Measurements from ENCODE around the gene TMEM43. TPM values are rescaled to one million over a fixed set of nuclear protein-coding genes. Genes with fewer than 3 reads are reported as not detected.
"Not testable (repeated sequence)": the region's sequence is repeated elsewhere in the genome, so short reads cannot be mapped to it uniquely, and the experiment has no call there.

The TMEM43 gene, protein sequence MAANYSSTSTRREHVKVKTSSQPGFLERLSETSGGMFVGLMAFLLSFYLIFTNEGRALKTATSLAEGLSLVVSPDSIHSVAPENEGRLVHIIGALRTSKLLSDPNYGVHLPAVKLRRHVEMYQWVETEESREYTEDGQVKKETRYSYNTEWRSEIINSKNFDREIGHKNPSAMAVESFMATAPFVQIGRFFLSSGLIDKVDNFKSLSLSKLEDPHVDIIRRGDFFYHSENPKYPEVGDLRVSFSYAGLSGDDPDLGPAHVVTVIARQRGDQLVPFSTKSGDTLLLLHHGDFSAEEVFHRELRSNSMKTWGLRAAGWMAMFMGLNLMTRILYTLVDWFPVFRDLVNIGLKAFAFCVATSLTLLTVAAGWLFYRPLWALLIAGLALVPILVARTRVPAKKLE
- 10 to 100 TPM; 38.4 to 39.9 TPM for total RNA-seq

DNA sequence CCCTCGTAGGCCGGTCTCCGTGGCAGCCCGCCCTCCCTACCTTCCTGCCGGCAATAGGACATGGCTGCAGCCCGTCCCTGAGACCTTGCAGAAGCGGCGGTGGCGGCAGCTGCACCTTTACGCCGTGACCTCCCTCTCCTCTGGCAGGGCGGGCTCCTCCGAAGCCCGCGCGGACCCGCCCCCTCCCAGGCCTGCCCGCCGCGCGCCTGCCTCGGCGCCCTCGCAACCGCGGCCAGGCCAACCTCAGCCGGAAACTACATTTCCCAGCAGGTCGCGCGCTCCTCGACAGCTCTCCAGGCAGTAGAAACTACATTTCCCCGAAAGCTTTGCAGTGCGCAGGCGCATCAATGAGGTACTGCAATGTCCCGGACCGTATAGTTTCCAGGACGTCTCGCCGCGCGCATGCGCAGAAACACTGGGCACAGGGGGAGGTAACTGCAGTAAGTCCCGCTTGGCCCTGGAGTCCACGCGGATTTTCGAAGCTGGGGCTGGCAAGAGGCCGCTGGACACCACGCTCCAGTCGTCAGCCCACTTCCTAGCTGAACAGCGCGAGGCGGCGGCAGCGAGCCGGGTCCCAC is at the start of gene TMEM43, which contains the start of gene CHCHD4:
TMEM43 (plus strand) TSS at position 438 of the 578 bp plus-strand sequence. CDS start 142 bp downstream, outside the sequence.
CHCHD4 (minus strand) TSS at position 256 of the 578 bp plus-strand sequence; CDS start at position 62, 194 bp downstream.
- H3K27ac Mint-ChIP-seq, result peak within 1 kb of the TSS; percentile 98
- peaks cover 11 to 22% of the 10 kb centered on the region in 2 donors for H3K36me3 Mint-ChIP-seq (ENCODE audit: insufficient read depth in 2 of 2)

DNA sequence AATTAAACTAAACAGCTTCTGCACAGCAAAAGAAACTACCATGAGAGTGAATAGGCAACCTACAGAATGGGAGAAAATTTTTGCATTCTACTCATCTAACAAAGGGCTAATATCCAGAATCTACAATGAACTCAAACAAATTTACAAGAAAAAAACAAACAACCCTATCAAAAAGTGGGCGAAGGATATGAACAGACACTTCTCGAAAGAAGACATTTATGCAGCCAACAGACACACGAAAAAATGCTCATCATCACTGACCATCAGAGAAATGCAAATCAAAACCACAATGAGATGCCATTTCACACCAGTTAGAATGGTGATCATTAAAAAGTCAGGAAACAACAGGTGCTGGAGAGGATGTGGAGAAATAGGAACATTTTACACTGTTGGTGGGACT is 49.6 kb upstream of the TMEM43 start:
- not testable (repeated sequence) for ATAC-seq (replicated peaks in 1 of 2); H3K4me1 Mint-ChIP-seq (ENCODE audit: low read depth); H3K9me3 Mint-ChIP-seq; H3K27ac Mint-ChIP-seq; H3K4me3 Mint-ChIP-seq; DNase-seq; H3K36me3 Mint-ChIP-seq (ENCODE audit: insufficient read depth in 2 of 2)
- H3K27me3 Mint-ChIP-seq (ENCODE audit: low read depth), result peaks cover 28% of the 10 kb centered on the region

More for the DNA sequence above, at the start of gene TMEM43, which contains the start of gene CHCHD4:
- Mint-ChIP-seq H3K4me1 (ENCODE audit: low read depth) (peaks cover 67% of the 10 kb centered on the region), H3K9me3 (no peaks in the 10 kb centered on the region), H3K27me3 (ENCODE audit: low read depth) (no peaks in the 10 kb centered on the region), H3K4me3 (peak within 1 kb of the TSS; percentile 94 to 98)
- peak; percentile 96 to 98 for DNase-seq
- peak; percentile 89 to 91 for ATAC-seq (replicated peaks in 1 of 2)

DNA sequence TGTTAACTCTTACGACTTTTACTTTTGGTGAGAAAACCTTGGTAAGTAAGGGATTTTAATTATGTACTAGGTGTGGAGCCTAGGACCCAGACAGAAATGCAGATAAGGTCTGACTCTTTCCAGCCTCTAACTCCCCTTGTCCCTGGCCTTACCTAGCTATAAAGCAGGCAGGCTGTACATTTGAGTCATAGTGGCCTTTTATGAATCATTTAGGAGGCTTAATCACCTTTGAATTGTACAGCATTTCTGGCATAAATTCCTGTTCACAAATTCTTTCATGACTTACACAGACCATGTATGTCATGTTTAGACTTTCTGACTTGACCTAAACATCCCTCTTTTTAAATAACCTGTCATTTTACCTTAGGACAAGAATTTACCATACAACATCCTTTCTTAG is 47.5 kb upstream of the TMEM43 start:
- Mint-ChIP-seq H3K4me3 (no peak overlapping the region), H3K4me1 (ENCODE audit: low read depth) (peaks cover 8% of the 10 kb centered on the region), H3K27me3 (ENCODE audit: low read depth) (peaks cover 20% of the 10 kb centered on the region), H3K27ac (no peak overlapping the region), H3K36me3 (ENCODE audit: insufficient read depth in 2 of 2) (peaks cover 1 to 8% of the 10 kb centered on the region in 2 donors), H3K9me3 (peaks cover 6 to 10% of the 10 kb centered on the region in 2 donors)
- ATAC-seq (replicated peaks in 1 of 2) (peak; percentile 49 to 50), DNase-seq (no peak)

DNA sequence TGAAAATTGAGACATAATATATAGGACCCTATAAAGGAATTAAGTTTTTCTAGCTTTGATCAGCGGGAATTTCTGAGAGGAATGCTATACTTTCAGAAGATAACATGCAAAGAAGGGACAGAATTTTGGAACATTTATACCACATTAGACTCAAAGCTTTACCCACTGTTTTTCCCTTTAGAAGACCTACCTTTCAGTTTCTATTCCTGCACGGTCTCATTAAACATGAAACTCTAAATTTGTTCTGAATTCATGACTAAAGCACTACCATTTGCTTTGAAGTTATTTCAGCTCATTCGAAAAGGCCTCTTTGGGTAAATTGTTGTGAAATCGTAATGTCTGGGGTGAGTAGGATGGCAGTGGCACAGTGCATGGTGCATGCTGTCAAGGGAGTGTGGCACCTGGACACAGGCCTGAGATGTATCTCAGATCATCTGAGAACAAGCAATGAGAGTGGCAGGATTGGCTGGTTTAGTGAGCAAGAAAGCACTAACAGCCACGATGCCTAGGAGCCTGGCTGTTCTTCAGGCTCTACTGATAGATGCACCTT is 42.7 kb upstream of the TMEM43 start:
- Mint-ChIP-seq H3K9me3 (peaks cover 7 to 12% of the 10 kb centered on the region in 2 donors), H3K27me3 (ENCODE audit: low read depth) (peaks cover 20% of the 10 kb centered on the region), H3K4me3 (peak overlapping the region in 1 of 2 donors; percentile 2), H3K36me3 (ENCODE audit: insufficient read depth in 2 of 2) (peaks cover 5 to 10% of the 10 kb centered on the region in 2 donors), H3K27ac (no peak overlapping the region), H3K4me1 (ENCODE audit: low read depth) (peaks cover 14% of the 10 kb centered on the region)
- ATAC-seq (replicated peaks in 1 of 2), result peak; percentile 92 to 94
- peak in 1 of 2 donors; percentile 18 for DNase-seq

DNA sequence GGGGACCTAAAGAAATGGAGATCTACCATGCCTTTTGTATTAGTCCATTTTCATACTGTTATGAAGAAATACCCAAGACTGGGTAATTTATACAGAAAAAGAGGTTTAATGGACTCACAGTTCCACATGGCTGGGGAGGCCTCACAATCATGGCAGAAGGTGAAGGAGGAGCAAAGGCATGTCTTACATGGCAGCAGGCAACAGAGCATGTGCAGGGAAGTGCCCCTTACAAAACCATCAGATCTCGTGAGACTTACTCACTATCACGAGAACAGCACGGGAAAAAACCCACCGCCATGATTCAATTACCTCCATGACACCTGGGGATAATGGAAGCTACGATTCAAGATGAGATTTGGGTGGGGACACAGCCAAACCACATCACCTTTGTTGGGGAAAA is 37.4 kb upstream of the TMEM43 start:
- not testable (repeated sequence) for H3K27ac Mint-ChIP-seq; H3K4me3 Mint-ChIP-seq; H3K4me1 Mint-ChIP-seq (ENCODE audit: low read depth); DNase-seq; ATAC-seq (replicated peaks in 1 of 2); H3K9me3 Mint-ChIP-seq
- peaks cover 42% of the 10 kb centered on the region for H3K27me3 Mint-ChIP-seq (ENCODE audit: low read depth)
- peaks cover 7 to 15% of the 10 kb centered on the region in 2 donors for H3K36me3 Mint-ChIP-seq (ENCODE audit: insufficient read depth in 2 of 2)

DNA sequence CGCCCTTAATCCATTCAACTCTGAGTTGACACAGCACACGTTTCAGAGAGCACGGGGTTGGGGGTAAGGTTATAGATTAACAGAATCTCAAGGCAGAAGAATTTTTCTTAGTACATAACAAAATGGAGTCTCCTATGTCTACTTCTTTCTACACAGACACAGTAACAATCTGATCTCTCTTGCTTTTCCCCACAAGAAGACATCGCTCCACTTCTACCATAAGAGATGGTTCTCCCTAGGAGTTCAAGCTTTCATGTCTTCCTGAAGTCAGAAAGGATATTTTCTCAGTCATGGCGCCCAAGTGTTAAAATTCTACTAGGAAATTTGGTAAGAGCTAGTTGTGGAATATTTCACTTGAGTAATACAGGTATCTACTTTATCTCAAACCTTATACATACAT is 32.9 kb upstream of the TMEM43 start:
- ATAC-seq (replicated peaks in 1 of 2); H3K4me1 Mint-ChIP-seq (ENCODE audit: low read depth); H3K27ac Mint-ChIP-seq; H3K4me3 Mint-ChIP-seq; DNase-seq; H3K9me3 Mint-ChIP-seq: not testable (repeated sequence)
- Mint-ChIP-seq H3K27me3 (ENCODE audit: low read depth) (peaks cover 46% of the 10 kb centered on the region), H3K36me3 (ENCODE audit: insufficient read depth in 2 of 2) (peaks cover 4 to 12% of the 10 kb centered on the region in 2 donors)

DNA sequence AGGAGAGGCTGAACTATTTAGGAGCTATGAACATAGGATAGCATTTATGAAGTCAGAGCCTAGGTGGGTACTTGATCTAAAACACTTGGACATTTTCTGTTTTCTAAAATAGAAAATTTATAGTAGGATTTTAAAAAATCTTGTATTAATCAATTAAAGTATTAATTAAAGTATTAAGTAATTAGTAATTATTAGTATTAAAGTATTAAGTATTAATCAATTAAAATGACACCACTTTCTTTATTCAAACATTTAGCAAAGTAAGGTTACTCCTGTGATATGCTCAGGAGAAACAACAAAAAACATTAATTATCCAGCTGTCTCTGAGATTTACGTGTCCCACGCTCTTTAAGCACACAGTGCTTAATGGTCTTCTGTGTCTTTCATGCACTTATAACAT is 32.4 kb upstream of the TMEM43 start:
- DNase-seq, result no peak
- H3K36me3 Mint-ChIP-seq (ENCODE audit: insufficient read depth in 2 of 2), result peaks cover 2 to 8% of the 10 kb centered on the region in 2 donors
- no peak for ATAC-seq (replicated peaks in 1 of 2)
- H3K27ac Mint-ChIP-seq, result no peak overlapping the region
- H3K9me3 Mint-ChIP-seq, result peaks cover 3 to 4% of the 10 kb centered on the region in 2 donors
- H3K27me3 Mint-ChIP-seq (ENCODE audit: low read depth), result peaks cover 41% of the 10 kb centered on the region
- H3K4me1 Mint-ChIP-seq (ENCODE audit: low read depth), result no peaks in the 10 kb centered on the region
- no peak overlapping the region for H3K4me3 Mint-ChIP-seq

DNA sequence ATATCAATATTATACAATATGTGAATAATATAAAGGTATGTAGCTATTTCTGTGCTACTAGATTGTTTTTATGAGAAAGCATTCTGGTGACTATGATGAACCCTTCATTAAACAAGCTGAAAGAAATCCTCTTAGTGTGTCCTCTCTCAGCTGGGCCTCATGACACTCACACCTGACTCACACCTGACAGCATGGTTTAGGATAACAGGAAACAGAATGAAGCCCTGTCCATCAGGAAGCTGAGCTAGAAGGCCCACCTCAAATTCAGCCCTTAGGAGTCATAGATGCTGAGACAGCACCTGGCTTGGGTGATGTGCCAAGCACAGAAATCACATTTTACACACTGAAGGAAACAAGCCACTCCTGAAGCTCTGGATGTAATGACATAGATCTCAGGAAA is 31.0 kb upstream of the TMEM43 start:
- no peaks in the 10 kb centered on the region for H3K4me1 Mint-ChIP-seq (ENCODE audit: low read depth)
- no peak overlapping the region for H3K4me3 Mint-ChIP-seq
- H3K36me3 Mint-ChIP-seq (ENCODE audit: insufficient read depth in 2 of 2), result no peaks in the 10 kb centered on the region
- H3K9me3 Mint-ChIP-seq, result peaks cover 2 to 6% of the 10 kb centered on the region in 2 donors
- no peak for ATAC-seq (replicated peaks in 1 of 2)
- peaks cover 30% of the 10 kb centered on the region for H3K27me3 Mint-ChIP-seq (ENCODE audit: low read depth)
- no peak overlapping the region for H3K27ac Mint-ChIP-seq
- DNase-seq, result no peak

DNA sequence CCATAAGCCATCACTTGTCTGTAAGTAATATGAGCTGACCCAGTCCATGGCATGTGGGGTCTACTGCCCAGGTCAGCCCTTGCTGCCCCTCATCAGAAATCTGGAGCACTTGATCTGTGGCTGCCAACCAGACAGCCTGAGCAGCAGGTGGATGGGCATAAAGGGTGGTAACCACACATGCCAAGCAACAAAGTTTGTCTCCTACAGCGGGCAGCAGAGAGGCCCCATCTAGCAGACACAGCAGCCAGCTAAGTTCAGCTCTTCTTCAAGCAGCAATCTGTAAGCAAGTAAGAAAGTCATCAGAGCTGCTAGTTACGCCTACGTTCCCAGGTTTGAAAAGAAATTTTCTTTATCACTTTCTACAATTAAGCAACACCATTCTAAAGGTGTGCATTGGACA is 28.1 kb upstream of the TMEM43 start:
- no peaks in the 10 kb centered on the region for H3K36me3 Mint-ChIP-seq (ENCODE audit: insufficient read depth in 2 of 2)
- no peak for DNase-seq
- H3K4me3 Mint-ChIP-seq, result no peak overlapping the region
- peaks cover 2 to 6% of the 10 kb centered on the region in 2 donors for H3K9me3 Mint-ChIP-seq
- peaks cover 16% of the 10 kb centered on the region for H3K27me3 Mint-ChIP-seq (ENCODE audit: low read depth)
- no peaks in the 10 kb centered on the region for H3K4me1 Mint-ChIP-seq (ENCODE audit: low read depth)
- H3K27ac Mint-ChIP-seq, result no peak overlapping the region
- ATAC-seq (replicated peaks in 1 of 2), result no peak

DNA sequence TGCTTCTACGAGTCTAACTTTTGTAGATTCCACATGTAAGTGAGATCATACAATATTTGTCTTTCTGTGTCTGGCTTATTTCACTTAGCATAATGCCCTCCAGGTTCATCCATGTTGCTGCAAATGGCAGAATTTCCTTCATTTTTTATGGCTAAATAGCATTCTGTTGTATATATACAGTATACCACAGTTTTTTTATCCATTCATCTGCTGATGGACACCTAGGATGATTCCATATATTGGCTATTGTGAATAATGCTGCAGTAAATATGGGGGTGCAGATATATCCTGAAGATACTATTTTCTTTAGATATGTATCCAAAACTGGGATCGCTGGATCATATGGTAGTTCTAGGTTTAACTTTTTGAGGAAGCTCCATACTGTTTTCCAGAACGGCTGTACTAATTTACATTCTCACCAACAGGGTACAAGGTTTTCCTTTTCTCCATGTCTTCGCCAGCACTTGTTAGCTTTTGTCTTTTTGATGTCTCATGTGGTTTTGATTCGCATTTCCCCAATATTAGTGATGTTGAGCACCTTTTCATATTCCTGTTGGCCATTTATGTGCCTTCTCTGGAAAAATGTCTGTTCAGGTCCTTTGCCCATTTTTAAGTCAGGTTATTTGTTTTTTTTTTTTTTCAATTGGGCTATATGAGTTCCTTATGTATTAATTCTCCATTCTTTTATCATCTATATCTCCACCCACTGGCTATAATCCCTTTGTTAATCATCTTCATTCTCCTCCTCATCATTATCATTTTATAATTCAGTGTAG is 27.0 kb upstream of the TMEM43 start:
- peaks cover 2 to 6% of the 10 kb centered on the region in 2 donors for H3K9me3 Mint-ChIP-seq
- no peak overlapping the region for H3K27ac Mint-ChIP-seq
- no peaks in the 10 kb centered on the region for H3K4me1 Mint-ChIP-seq (ENCODE audit: low read depth)
- H3K36me3 Mint-ChIP-seq (ENCODE audit: insufficient read depth in 2 of 2), result no peaks in the 10 kb centered on the region
- H3K27me3 Mint-ChIP-seq (ENCODE audit: low read depth), result peaks cover 16% of the 10 kb centered on the region
- ATAC-seq (replicated peaks in 1 of 2), result no peak
- no peak for DNase-seq
- no peak overlapping the region for H3K4me3 Mint-ChIP-seq

DNA sequence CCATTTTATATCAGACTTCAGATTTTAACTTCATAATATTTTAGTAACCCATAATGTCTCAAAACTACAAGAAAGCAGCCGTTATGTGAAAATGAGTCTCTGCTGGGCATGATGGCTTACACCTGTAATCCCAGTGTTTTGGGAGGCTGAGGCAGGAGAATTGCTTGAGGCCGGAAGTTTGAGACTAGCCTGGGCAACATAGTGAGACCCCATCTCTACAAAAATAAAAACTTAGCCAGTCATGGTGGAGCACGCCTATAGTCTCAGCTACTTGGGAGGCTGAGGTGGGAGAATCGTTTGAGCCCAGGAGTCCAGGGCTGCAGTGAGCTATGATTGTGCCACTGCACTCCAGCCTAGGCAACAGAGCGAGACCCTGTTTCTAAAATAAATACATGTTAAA is 15.0 kb upstream of the TMEM43 start:
- not testable (repeated sequence) for ATAC-seq (replicated peaks in 1 of 2); H3K27ac Mint-ChIP-seq; H3K4me3 Mint-ChIP-seq; H3K27me3 Mint-ChIP-seq (ENCODE audit: low read depth); H3K4me1 Mint-ChIP-seq (ENCODE audit: low read depth); DNase-seq; H3K36me3 Mint-ChIP-seq (ENCODE audit: insufficient read depth in 2 of 2); H3K9me3 Mint-ChIP-seq

DNA sequence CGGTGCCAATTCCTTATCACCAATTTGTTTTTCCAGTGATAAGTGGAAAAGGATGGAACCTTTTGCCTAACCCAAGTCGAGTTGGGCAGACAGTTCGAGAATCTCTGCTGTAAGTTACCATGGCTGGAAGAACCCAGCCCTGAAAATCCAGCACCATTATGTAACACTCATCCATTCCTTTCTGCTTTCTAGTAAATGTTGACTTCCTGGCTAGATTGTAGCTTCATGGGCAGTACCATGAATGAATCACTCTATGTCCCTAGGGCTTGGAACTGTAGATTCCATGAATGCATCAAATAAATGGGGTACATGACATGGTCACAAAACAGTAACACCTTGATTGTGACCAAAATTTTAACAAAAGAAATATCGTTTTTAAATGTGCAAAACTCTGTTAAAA is 14.2 kb upstream of the TMEM43 start:
- H3K27ac Mint-ChIP-seq, result no peak overlapping the region
- H3K36me3 Mint-ChIP-seq (ENCODE audit: insufficient read depth in 2 of 2), result peaks cover 4 to 7% of the 10 kb centered on the region in 2 donors
- ATAC-seq (replicated peaks in 1 of 2) (no peak), DNase-seq (no peak)
- no peaks in the 10 kb centered on the region for H3K4me1 Mint-ChIP-seq (ENCODE audit: low read depth)
- H3K4me3 Mint-ChIP-seq, result no peak overlapping the region
- no peaks in the 10 kb centered on the region for H3K27me3 Mint-ChIP-seq (ENCODE audit: low read depth)
- no peaks in the 10 kb centered on the region for H3K9me3 Mint-ChIP-seq

All from activated T-cell treated with anti-CD3 and anti-CD28 coated beads, Interleukin-2, amount 50 U/mL, for 72 hours (primary cell).